Spleen (tissue), 11 donors: ENCODE data around the gene TAF1D. TPM values are rescaled to one million over a fixed set of nuclear protein-coding genes. Genes with fewer than 3 reads are reported as not detected.

ENCODE experiments used
- DNase-seq: peaks from one replicate; pipeline ENCODE4 v3.0.0-alpha.2; 2020
- H3K27ac ChIP-seq, 8 donors: fragments of 200-600 bp; sonication (generic) in 7 of 8; 1 replicate in 4 of 8; 2 replicates in 4 of 8; pipeline versions ENCODE4 v1.5.0 to v1.8.0; 2016 to 2021; ENCODE audit warnings: inconsistent platforms in 4 of 8, mild to moderate bottlenecking in 4 of 8, moderate library complexity in 1 of 8
- H3K27me3 ChIP-seq, 7 donors: fragments of 200-600 bp; sonication (generic) in 6 of 7; replicated peaks in 1 of 7; 1 replicate in 4 of 7; 2 replicates in 3 of 7; pipeline versions ENCODE4 v1.5.0 to v1.8.0; 2016 to 2021; ENCODE audit warnings: inconsistent platforms in 3 of 7, mild to moderate bottlenecking in 1 of 7
- H3K36me3 ChIP-seq, 6 donors: fragments of 200-600 bp; sonication (generic) in 5 of 6; 1 replicate in 4 of 6; 2 replicates in 2 of 6; pipeline versions ENCODE4 v1.5.0 to v1.8.0; 2016 to 2021; ENCODE audit warnings: inconsistent platforms in 2 of 6
- H3K4me1 ChIP-seq, 6 donors: fragments of 200-600 bp; sonication (generic) in 5 of 6; 1 replicate in 3 of 6; 2 replicates in 3 of 6; pipeline versions ENCODE4 v1.5.0 to v1.8.0; 2016 to 2021; ENCODE audit warnings: inconsistent platforms in 3 of 6
- H3K4me3 ChIP-seq, 8 donors: fragments of 200-600 bp; sonication (generic) in 7 of 8; 1 replicate in 4 of 8; 2 replicates in 4 of 8; pipeline versions ENCODE4 v1.5.0 to v1.8.0; 2016 to 2021; ENCODE audit warnings: inconsistent platforms in 4 of 8, mild to moderate bottlenecking in 4 of 8, moderate library complexity in 2 of 8
- H3K9me3 ChIP-seq, 8 donors: fragments of 200-600 bp; sonication (generic) in 7 of 8; 1 replicate in 4 of 8; 2 replicates in 4 of 8; pipeline versions ENCODE4 v1.5.0 to v1.8.0; 2016 to 2021; ENCODE audit warnings: inconsistent platforms in 4 of 8
- POLR2A ChIP-seq, 3 donors: fragments of 450-650 bp; IDR thresholded peaks; one replicate each; pipeline ENCODE4 v1.5.1; 2017; ENCODE audit warnings: antibody characterized with exemption in 3 of 3, mild to moderate bottlenecking in 1 of 3
- POLR2AphosphoS5 ChIP-seq, 3 donors: sonication (generic); formaldehyde crosslinking; IDR thresholded peaks; one replicate each; pipeline ENCODE4 v1.5.1; 2017; ENCODE audit warnings: antibody characterized with exemption in 3 of 3
- WGBS, 5 donors: extraction: QIAGEN DNeasy Blood & Tissue Kit in 3 of 5; methylation state at CpG; one replicate each; pipeline versions ENCODE4 v1.1.5 to v1.1.7; 2013 to 2018; 5-methylcytosine and 5-hydroxymethylcytosine counted together
- intact Hi-C: fragments of 100-400 bp; cut with DNase I; formaldehyde crosslinking; loops from one replicate; pipeline ENCODE4 v1.15.0; 2023; ENCODE audit warnings: low total_unique reads
- polyA plus RNA-seq, 3 donors: library from polyadenylated mRNA; stranded (reverse); fragments of 200-250 nt; gene quantifications; one replicate each; pipeline ENCODE4 v1.2.1, GENCODE V29; 2013
- total RNA-seq, 7 donors: library from RNA; depleted of rRNA in 3 of 7; stranded (reverse); fragments of >200 nt in 3 of 7; fragmentation: NEBNext Ultra II Directional in 4 of 7; extraction: Animal tissue kit (Norgen Biotek cat#: 25700) in 4 of 7; gene quantifications; one replicate each; pipeline versions ENCODE4 v1.1.0 to v1.2.1, GENCODE V29; 2016 to 2021
- TF ChIP-seq, protein P1 (sequence below), 11 experiments: fragments of 200-600 bp in 7 of 11; fragments of 450-650 bp in 4 of 11; sonication (generic) in 4 of 11; IDR thresholded peaks in 8 of 11; conservative IDR thresholded peaks in 3 of 11; 1 replicate in 7 of 11; 2 replicates in 4 of 11; pipeline versions ENCODE4 v1.4.0 to v1.8.0; 2016 to 2021; ENCODE audit warnings: antibody characterized with exemption in 11 of 11, inconsistent platforms in 4 of 11, mild to moderate bottlenecking in 1 of 11
- donor health status: healthy with polysubstance abuse.
- donor health status: DM: no; HTN: no; CAD: no; lungs with moderate emphysema.
- donor health status: DM: no; HTN: no; CAD: no.
- donor health status: Bipolar disorder and iron deficiency.
- donor health status: healthy.
- donor health status: DM: no; HTN: no; CAD: no.
- donor health status: DM: yes; HTN: yes; CAD: no.

TAF1D gene
- total and polyA plus RNA-seq, 10 donors, result 99.4 to 244 (median 134) TPM

GRCh38 chr11:93757924-93758865 is 16.9 kb upstream of the TAF1D start:
- WGBS, 5 donors, result 95 to 98% (median 98%) methylated on average over 17 to 38 of the region's 38 CpGs
- H3K36me3 ChIP-seq, result peaks cover 5 to 100% (median 72%) of the 10 kb centered on the region in 6 donors
- no peak overlapping the region for H3K27ac ChIP-seq
- H3K4me3 ChIP-seq, result no peak overlapping the region
- no peaks in the 10 kb centered on the region for H3K9me3 ChIP-seq
- intact Hi-C loops, result no loop called here
- TF ChIP-seq POLR2AphosphoS5 (IDR thresholded peaks at IDR 0.05), result peak in 1 of 3 donors; percentile 43
- TF ChIP-seq, protein P1, sequence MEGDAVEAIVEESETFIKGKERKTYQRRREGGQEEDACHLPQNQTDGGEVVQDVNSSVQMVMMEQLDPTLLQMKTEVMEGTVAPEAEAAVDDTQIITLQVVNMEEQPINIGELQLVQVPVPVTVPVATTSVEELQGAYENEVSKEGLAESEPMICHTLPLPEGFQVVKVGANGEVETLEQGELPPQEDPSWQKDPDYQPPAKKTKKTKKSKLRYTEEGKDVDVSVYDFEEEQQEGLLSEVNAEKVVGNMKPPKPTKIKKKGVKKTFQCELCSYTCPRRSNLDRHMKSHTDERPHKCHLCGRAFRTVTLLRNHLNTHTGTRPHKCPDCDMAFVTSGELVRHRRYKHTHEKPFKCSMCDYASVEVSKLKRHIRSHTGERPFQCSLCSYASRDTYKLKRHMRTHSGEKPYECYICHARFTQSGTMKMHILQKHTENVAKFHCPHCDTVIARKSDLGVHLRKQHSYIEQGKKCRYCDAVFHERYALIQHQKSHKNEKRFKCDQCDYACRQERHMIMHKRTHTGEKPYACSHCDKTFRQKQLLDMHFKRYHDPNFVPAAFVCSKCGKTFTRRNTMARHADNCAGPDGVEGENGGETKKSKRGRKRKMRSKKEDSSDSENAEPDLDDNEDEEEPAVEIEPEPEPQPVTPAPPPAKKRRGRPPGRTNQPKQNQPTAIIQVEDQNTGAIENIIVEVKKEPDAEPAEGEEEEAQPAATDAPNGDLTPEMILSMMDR (IDR thresholded peaks at IDR 0.05 in 8 of 11, conservative IDR thresholded peaks at IDR 0.05 in 3 of 11), result no peak
- H3K27me3 ChIP-seq, result no peaks in the 10 kb centered on the region
- DNase-seq, result no peak
- H3K4me1 ChIP-seq, result no peaks in the 10 kb centered on the region

GRCh38 chr11:93757301-93757700 is 16.0 kb upstream of the TAF1D start:
- Histone ChIP-seq H3K4me3 (no peak overlapping the region), H3K27me3 (no peaks in the 10 kb centered on the region), H3K27ac (no peak overlapping the region), H3K4me1 (no peaks in the 10 kb centered on the region), H3K9me3 (no peaks in the 10 kb centered on the region), H3K36me3 (peaks cover 5 to 100% (median 67%) of the 10 kb centered on the region in 6 donors)
- DNase-seq, result no peak
- TF ChIP-seq POLR2AphosphoS5 (IDR thresholded peaks at IDR 0.05), result no peak
- TF ChIP-seq, protein P1 (IDR thresholded peaks at IDR 0.05 in 8 of 11, conservative IDR thresholded peaks at IDR 0.05 in 3 of 11), result no peak
- TF ChIP-seq POLR2A (IDR thresholded peaks at IDR 0.05), result no peak
- 83 to 99% (median 94%) methylated on average over 3 of the region's 3 CpGs for WGBS, 5 donors
- intact Hi-C loops, result no loop called here

- H3K27ac ChIP-seq, result no peak overlapping the region
- H3K4me3 ChIP-seq, result no peak overlapping the region
- WGBS, 5 donors, result 73 to 83% (median 77%) methylated on average over 3 of the region's 3 CpGs
- no peaks in the 10 kb centered on the region for H3K27me3 ChIP-seq
- H3K4me1 ChIP-seq, result no peaks in the 10 kb centered on the region
- peaks cover 5 to 99% (median 66%) of the 10 kb centered on the region in 6 donors for H3K36me3 ChIP-seq
- TF ChIP-seq POLR2AphosphoS5 (IDR thresholded peaks at IDR 0.05), result no peak
- TF ChIP-seq POLR2A (IDR thresholded peaks at IDR 0.05), result no peak
- TF ChIP-seq, protein P1 (IDR thresholded peaks at IDR 0.05 in 8 of 11, conservative IDR thresholded peaks at IDR 0.05 in 3 of 11), result no peak
- no peaks in the 10 kb centered on the region for H3K9me3 ChIP-seq
- intact Hi-C loops, result no loop called here
- no peak for DNase-seq
These were observed 15.5 kb upstream of the TAF1D start for GRCh38 chr11:93756748-93757147.

DNA sequence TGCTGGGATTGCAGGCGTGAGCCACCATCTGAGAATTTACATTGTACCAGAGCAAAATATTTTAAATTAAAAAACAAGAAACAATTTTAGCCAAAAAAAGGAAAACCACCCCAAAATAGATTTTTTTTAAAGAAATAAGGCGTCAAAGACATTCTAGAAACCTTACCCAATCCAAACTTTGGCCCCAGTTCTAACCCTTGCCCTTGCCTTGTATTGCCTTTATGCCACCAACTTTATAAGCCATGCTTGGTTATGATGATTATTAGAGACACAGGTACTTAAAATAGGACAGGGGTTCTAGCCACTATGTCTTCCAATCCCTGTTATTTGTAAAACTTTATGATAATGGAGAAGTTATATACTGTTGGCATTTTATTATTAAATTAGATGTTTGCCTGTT is 11.9 kb upstream of the TAF1D start:
- intact Hi-C loops, result no loop called here
- no peaks in the 10 kb centered on the region for H3K9me3 ChIP-seq
- no peak overlapping the region for H3K4me3 ChIP-seq
- no peak overlapping the region for H3K27ac ChIP-seq
- TF ChIP-seq POLR2A (IDR thresholded peaks at IDR 0.05) (no peak), POLR2AphosphoS5 (IDR thresholded peaks at IDR 0.05) (no peak)
- TF ChIP-seq, protein P1 (IDR thresholded peaks at IDR 0.05 in 8 of 11, conservative IDR thresholded peaks at IDR 0.05 in 3 of 11), result no peak
- no peaks in the 10 kb centered on the region for H3K27me3 ChIP-seq
- peaks cover 5 to 93% (median 35%) of the 10 kb centered on the region in 6 donors for H3K36me3 ChIP-seq
- no peak for DNase-seq
- 94 to 99% (median 97%) methylated on average over 2 of the region's 2 CpGs for WGBS, 5 donors
- H3K4me1 ChIP-seq, result no peaks in the 10 kb centered on the region
